Stimulated activated CD8-positive, alpha-beta memory T cell treated with anti-CD3 and anti-CD28 coated beads, Interleukin-4, amount 100 ng/mL, for 1 hour (primary cell): ENCODE data around the gene CDH4.

ENCODE experiments used
- DNase-seq, 2 donors: peaks; one replicate each; pipeline ENCODE4 v3.0.0-alpha.2; 2020; ENCODE audit warnings: low read depth in 2 of 2, low spot score in 1 of 2

Gene CDH4

GRCh38 chr20:61682996-61683681, 431.1 kb downstream of the CDH4 start:
- DNase-seq, result no peak

DNA sequence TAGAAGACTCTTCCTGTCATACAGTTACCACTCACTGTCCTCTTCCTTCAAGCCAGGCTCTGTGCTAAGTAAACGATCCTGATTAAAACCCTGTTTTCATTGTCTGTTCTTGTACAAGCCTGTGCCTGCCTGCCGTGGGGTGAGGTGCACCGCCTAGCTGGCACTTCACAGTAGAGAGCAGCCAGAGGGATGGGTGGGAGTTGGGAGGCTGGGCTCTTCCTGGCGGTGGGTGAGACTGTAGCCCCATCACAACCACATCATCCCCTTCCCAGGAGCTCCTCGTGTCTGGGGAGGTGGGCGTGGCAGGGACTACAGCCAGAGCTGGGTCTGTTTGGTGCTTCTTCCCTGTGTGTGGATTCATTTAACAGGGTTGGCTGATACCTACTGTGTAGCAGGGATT, 431.7 kb downstream of the CDH4 start:
- no peak for DNase-seq

- DNase-seq, result no peak
These were observed 432.1 kb downstream of the CDH4 start for GRCh38 chr20:61684136-61684535.

GRCh38 chr20:61684583-61685235, 432.6 kb downstream of the CDH4 start:
- DNase-seq, result no peak

DNA sequence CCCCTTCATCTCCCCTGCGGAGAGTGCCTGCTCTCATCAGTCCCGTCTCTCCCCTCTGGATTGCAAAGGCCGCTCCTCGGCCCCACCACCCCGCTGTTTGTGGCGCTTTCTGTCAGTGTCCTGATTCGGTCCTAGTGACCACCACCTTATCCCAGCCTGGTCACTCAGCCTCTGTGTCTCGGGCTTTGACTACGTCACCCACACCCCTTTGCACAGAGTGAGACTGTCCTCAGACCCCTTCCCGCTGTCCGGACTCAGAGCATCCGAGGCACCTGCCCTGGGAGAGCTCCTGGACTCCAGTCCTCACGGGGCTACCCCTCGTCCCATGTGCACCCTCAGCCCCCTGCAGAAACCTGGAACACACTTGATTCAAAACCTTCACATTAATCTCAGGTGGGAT, 433.4 kb downstream of the CDH4 start:
- DNase-seq, result no peak

GRCh38 chr20:61686051-61686936, 434.2 kb downstream of the CDH4 start:
- DNase-seq, result no peak

DNA sequence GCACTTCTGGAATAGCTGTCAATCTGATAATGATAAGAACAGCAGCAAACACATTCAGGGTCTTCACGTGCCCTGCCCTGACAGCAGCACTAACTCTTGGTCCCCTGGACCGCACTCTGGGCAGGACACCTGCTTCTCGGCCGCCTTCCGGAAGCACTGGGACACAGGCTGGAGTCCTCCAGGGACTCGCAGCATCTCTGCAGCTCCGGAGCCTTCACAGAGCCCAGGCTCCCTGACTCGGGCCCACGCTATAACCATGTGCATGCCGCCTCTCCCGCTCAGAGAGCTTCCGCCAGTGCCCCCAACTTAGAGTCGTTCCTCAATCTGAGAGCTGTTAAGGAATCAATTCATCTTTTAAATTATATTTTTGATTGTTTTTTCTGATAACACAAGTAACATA, 436.4 kb downstream of the CDH4 start:
- no peak for DNase-seq

- DNase-seq, result no peak
These were observed 438.1 kb downstream of the CDH4 start for GRCh38 chr20:61690150-61690549.

- DNase-seq, result no peak
These were observed 439.2 kb downstream of the CDH4 start for GRCh38 chr20:61690993-61691838.

DNA sequence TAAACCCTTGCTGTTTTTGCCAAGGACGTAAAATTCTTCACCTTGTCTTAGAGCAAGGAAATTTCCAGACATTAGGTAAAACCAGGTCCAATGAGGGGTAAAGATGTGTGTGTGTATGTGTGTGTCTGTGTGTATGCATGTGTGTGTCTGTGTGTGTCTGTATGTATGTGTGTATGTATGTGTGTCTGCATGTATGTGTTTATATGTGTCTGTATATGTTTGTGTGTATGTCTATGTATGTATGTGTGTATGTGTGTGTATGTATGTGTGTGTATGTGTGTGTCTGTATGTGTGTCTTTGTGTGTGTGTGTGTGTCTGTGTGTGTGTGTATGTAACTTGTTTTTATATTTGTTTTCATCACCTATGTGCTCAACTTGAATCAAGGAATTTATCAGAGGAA, 439.9 kb downstream of the CDH4 start:
- DNase-seq, result no peak

- no peak for DNase-seq
These were observed 440.4 kb downstream of the CDH4 start for GRCh38 chr20:61692479-61692878.

DNA sequence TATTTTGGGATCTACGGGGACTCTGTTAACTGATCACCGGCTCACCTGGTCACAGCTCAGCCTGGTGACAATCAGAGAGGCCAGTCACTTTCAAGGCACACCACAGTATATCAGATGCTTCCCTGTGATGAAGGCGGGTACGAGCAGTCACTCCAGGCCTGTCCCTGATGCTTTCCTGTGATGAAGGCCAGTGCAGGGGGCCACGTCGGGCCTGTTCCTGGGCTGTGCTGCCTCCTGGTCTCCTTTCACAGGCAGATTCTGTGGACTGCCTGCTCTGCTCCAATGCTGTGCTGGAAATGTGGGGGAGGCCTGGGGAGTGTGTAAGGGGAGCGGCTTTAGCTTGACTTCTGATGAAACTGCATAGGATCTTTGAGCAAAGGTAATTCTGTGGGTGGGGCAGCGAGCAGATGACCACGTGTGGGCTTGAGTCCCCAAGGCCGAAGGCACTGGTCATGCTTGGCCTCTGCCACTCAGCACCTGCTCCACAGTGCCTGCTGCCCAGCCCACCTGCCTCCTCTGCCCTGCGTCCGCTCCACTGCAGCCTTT, 441.1 kb downstream of the CDH4 start:
- no peak for DNase-seq

- no peak for DNase-seq
These were observed 442.6 kb downstream of the CDH4 start for GRCh38 chr20:61694682-61695081.

DNA sequence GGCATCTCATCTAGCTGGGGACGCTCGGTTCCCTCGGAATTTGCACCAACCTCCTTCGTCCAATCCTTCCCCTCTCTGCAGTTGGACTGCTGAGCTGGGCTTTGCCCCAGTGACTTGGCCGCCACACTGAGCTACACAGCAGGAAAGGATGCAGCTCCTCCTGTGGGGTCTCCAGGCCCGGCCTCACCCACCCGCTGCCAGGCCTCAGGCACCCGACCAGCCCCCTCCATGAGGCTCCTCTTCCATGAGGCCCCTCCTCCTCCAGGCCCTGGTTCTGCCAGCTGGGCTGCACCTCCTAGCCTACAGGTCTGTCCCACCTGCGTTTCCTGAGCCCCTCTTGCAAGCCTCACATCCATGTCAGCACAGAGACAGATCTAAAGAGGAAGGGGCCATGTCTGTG, 443.7 kb downstream of the CDH4 start:
- no peak for DNase-seq

GRCh38 chr20:61696181-61696735, 444.2 kb downstream of the CDH4 start:
- no peak for DNase-seq

DNA sequence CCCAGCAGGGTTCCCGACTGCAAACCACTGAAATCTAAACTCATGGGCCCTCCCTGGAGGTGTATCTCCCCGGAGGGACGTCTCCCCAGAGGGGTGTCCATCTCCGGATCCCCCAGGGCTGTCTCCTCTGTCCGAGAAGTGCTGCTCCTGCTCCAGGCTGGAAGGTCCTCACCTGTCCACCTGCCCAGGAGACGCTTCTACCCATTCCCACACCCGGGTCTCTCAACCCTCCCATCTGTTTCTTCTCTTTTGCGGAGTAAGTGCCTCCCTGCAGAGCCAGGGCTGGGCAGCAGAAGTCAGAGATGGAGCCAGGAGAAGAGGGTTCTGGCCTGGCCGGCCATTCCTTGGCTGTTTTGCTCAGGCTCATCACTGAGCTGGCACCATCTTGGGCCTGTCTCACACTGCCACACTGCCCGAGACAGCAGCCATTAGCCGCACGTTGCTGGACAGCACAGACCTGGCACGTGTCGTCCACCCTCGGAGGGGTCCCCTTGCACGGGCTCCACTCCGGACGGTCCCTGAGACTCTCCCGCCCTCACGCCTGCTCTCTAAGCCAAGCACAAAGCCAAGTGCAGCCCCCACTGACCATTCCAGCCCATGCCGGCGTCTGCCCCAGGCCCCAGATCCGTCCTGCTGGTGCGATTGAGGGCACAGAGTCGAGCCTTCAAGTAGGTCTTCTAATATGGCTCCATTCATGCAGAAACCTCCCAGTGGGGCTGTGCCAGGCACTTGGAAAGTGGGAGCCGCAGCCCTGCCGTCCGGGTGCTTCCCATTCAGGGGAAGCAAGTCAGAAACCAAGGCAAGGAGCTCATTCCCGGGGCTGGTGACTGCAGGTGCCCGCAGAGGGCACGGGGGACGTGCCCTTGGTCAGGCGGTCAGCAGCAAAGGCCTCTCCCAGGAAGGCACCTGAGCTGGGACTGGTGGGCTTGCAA, 445.9 kb downstream of the CDH4 start:
- DNase-seq, result no peak

- DNase-seq, result no peak
These were observed 446.8 kb downstream of the CDH4 start for GRCh38 chr20:61698598-61699494.
